ENCODE data around the gene CLECL1.
"Not testable (repeated sequence)": the region's sequence is repeated elsewhere in the genome, so short reads cannot be mapped to it uniquely, and the experiment has no call there.

CLECL1 gene

GRCh38 chr12:9700606-9700956 is 32.3 kb downstream of the CLECL1 start:
- Mint-ChIP-seq H3K36me3 (ENCODE audit: low read depth) (peaks cover 46% of the 10 kb centered on the region), H3K27me3 (ENCODE audit: low read depth) (no peaks in the 10 kb centered on the region), H3K4me1 (ENCODE audit: low read depth) (peaks cover 68% of the 10 kb centered on the region), H3K4me3 (peak overlapping the region; percentile 7), H3K9me3 (peaks cover 23% of the 10 kb centered on the region), H3K27ac (peak overlapping the region; percentile 95)

GRCh38 chr12:9699898-9700605 is 32.8 kb downstream of the CLECL1 start:
- Mint-ChIP-seq H3K27ac (peak overlapping the region; percentile 95), H3K9me3 (peaks cover 17% of the 10 kb centered on the region), H3K4me3 (no peak overlapping the region), H3K27me3 (ENCODE audit: low read depth) (no peaks in the 10 kb centered on the region), H3K4me1 (ENCODE audit: low read depth) (peaks cover 68% of the 10 kb centered on the region), H3K36me3 (ENCODE audit: low read depth) (peaks cover 46% of the 10 kb centered on the region)

- H3K27ac Mint-ChIP-seq: peak overlapping the region; percentile 70
- H3K4me3 Mint-ChIP-seq: no peak overlapping the region
- peaks cover 49% of the 10 kb centered on the region for H3K36me3 Mint-ChIP-seq (ENCODE audit: low read depth)
- H3K9me3 Mint-ChIP-seq: peaks cover 14% of the 10 kb centered on the region
- peaks cover 73% of the 10 kb centered on the region for H3K4me1 Mint-ChIP-seq (ENCODE audit: low read depth)
- no peaks in the 10 kb centered on the region for H3K27me3 Mint-ChIP-seq (ENCODE audit: low read depth)
Observed at GRCh38 chr12:9699269-9699897, 33.5 kb downstream of the CLECL1 start.

GRCh38 chr12:9698681-9699080 is 34.2 kb downstream of the CLECL1 start:
- Mint-ChIP-seq H3K36me3 (ENCODE audit: low read depth) (peaks cover 54% of the 10 kb centered on the region), H3K4me1 (ENCODE audit: low read depth) (peaks cover 74% of the 10 kb centered on the region), H3K4me3 (no peak overlapping the region), H3K27me3 (ENCODE audit: low read depth) (no peaks in the 10 kb centered on the region), H3K27ac (peak overlapping the region; percentile 70), H3K9me3 (peaks cover 13% of the 10 kb centered on the region)

- peak overlapping the region; percentile 34 for H3K27ac Mint-ChIP-seq
- no peak overlapping the region for H3K4me3 Mint-ChIP-seq
- H3K36me3 Mint-ChIP-seq (ENCODE audit: low read depth): peaks cover 61% of the 10 kb centered on the region
- H3K27me3 Mint-ChIP-seq (ENCODE audit: low read depth): no peaks in the 10 kb centered on the region
- peaks cover 13% of the 10 kb centered on the region for H3K9me3 Mint-ChIP-seq
- peaks cover 75% of the 10 kb centered on the region for H3K4me1 Mint-ChIP-seq (ENCODE audit: low read depth)
Observed at GRCh38 chr12:9697619-9698018, 35.3 kb downstream of the CLECL1 start.

- not testable (repeated sequence) for H3K27me3 Mint-ChIP-seq (ENCODE audit: low read depth); H3K4me3 Mint-ChIP-seq
- Mint-ChIP-seq H3K4me1 (ENCODE audit: low read depth) (peaks cover 59% of the 10 kb centered on the region), H3K9me3 (peaks cover 13% of the 10 kb centered on the region), H3K27ac (peak overlapping the region; percentile 28), H3K36me3 (ENCODE audit: low read depth) (peaks cover 75% of the 10 kb centered on the region)
Observed at GRCh38 chr12:9695661-9696060, 37.2 kb downstream of the CLECL1 start.

- not testable (repeated sequence) for H3K27ac Mint-ChIP-seq; H3K4me3 Mint-ChIP-seq; H3K27me3 Mint-ChIP-seq (ENCODE audit: low read depth)
- Mint-ChIP-seq H3K9me3 (peaks cover 13% of the 10 kb centered on the region), H3K36me3 (ENCODE audit: low read depth) (peaks cover 78% of the 10 kb centered on the region), H3K4me1 (ENCODE audit: low read depth) (peaks cover 54% of the 10 kb centered on the region)
Observed at GRCh38 chr12:9695150-9695549, 37.7 kb downstream of the CLECL1 start.

GRCh38 chr12:9694241-9694640 is 38.7 kb downstream of the CLECL1 start:
- H3K9me3 Mint-ChIP-seq: peaks cover 13% of the 10 kb centered on the region
- no peak overlapping the region for H3K4me3 Mint-ChIP-seq
- peaks cover 87% of the 10 kb centered on the region for H3K36me3 Mint-ChIP-seq (ENCODE audit: low read depth)
- no peaks in the 10 kb centered on the region for H3K27me3 Mint-ChIP-seq (ENCODE audit: low read depth)
- H3K27ac Mint-ChIP-seq: no peak overlapping the region
- H3K4me1 Mint-ChIP-seq (ENCODE audit: low read depth): peaks cover 56% of the 10 kb centered on the region

- peaks cover 51% of the 10 kb centered on the region for H3K4me1 Mint-ChIP-seq (ENCODE audit: low read depth)
- H3K9me3 Mint-ChIP-seq: peaks cover 10% of the 10 kb centered on the region
- no peaks in the 10 kb centered on the region for H3K27me3 Mint-ChIP-seq (ENCODE audit: low read depth)
- no peak overlapping the region for H3K4me3 Mint-ChIP-seq
- peaks cover 83% of the 10 kb centered on the region for H3K36me3 Mint-ChIP-seq (ENCODE audit: low read depth)
- peak overlapping the region; percentile 55 for H3K27ac Mint-ChIP-seq
Observed at GRCh38 chr12:9692909-9693308, 40.0 kb downstream of the CLECL1 start.

- Mint-ChIP-seq H3K4me3 (no peak overlapping the region), H3K4me1 (ENCODE audit: low read depth) (peaks cover 64% of the 10 kb centered on the region)
Observed at GRCh38 chr12:9687228-9687627, 45.7 kb downstream of the CLECL1 start.

GRCh38 chr12:9685915-9686314 is 47.0 kb downstream of the CLECL1 start:
- H3K27me3 Mint-ChIP-seq (ENCODE audit: low read depth): no peaks in the 10 kb centered on the region
- H3K4me3 Mint-ChIP-seq: peak overlapping the region; percentile 40
- peak overlapping the region; percentile 41 for H3K27ac Mint-ChIP-seq
- H3K9me3 Mint-ChIP-seq: peaks cover 24% of the 10 kb centered on the region
- peaks cover 65% of the 10 kb centered on the region for H3K4me1 Mint-ChIP-seq (ENCODE audit: low read depth)
- peaks cover 77% of the 10 kb centered on the region for H3K36me3 Mint-ChIP-seq (ENCODE audit: low read depth)

More at GRCh38 chr12:9687228-9687627, 45.7 kb downstream of the CLECL1 start:
- H3K36me3 Mint-ChIP-seq (ENCODE audit: low read depth): peaks cover 75% of the 10 kb centered on the region
- H3K9me3 Mint-ChIP-seq: peaks cover 15% of the 10 kb centered on the region
- peak overlapping the region; percentile 67 for H3K27ac Mint-ChIP-seq
- H3K27me3 Mint-ChIP-seq (ENCODE audit: low read depth): no peaks in the 10 kb centered on the region

- Mint-ChIP-seq H3K9me3 (peaks cover 29% of the 10 kb centered on the region), H3K4me3 (peak overlapping the region; percentile 50), H3K36me3 (ENCODE audit: low read depth) (peaks cover 77% of the 10 kb centered on the region), H3K27ac (peak overlapping the region; percentile 41), H3K4me1 (ENCODE audit: low read depth) (peaks cover 65% of the 10 kb centered on the region)
- H3K27me3 Mint-ChIP-seq (ENCODE audit: low read depth): not testable (repeated sequence)
Observed at GRCh38 chr12:9685366-9685765, 47.5 kb downstream of the CLECL1 start.

GRCh38 chr12:9682949-9683348 is 49.9 kb downstream of the CLECL1 start:
- Mint-ChIP-seq H3K4me1 (ENCODE audit: low read depth) (peaks cover 69% of the 10 kb centered on the region), H3K27ac (peak overlapping the region; percentile 31), H3K9me3 (peaks cover 41% of the 10 kb centered on the region), H3K36me3 (ENCODE audit: low read depth) (peaks cover 80% of the 10 kb centered on the region)
- not testable (repeated sequence) for H3K4me3 Mint-ChIP-seq; H3K27me3 Mint-ChIP-seq (ENCODE audit: low read depth)

- Mint-ChIP-seq H3K36me3 (ENCODE audit: low read depth) (peaks cover 83% of the 10 kb centered on the region), H3K9me3 (peaks cover 41% of the 10 kb centered on the region), H3K4me3 (peak overlapping the region; percentile 23), H3K4me1 (ENCODE audit: low read depth) (peaks cover 73% of the 10 kb centered on the region)
- H3K27ac Mint-ChIP-seq; H3K27me3 Mint-ChIP-seq (ENCODE audit: low read depth): not testable (repeated sequence)
Observed at GRCh38 chr12:9682508-9682907, 50.4 kb downstream of the CLECL1 start.

GRCh38 chr12:9674226-9674590 is 58.7 kb downstream of the CLECL1 start:
- Mint-ChIP-seq H3K36me3 (ENCODE audit: low read depth) (peaks cover 84% of the 10 kb centered on the region), H3K27ac (peak overlapping the region; percentile 94), H3K4me1 (ENCODE audit: low read depth) (peaks cover 61% of the 10 kb centered on the region), H3K27me3 (ENCODE audit: low read depth) (no peaks in the 10 kb centered on the region), H3K4me3 (peak overlapping the region; percentile 91), H3K9me3 (peaks cover under 1% of the 10 kb centered on the region)

Measured in T-helper 1 cell treated with Interleukin-12 subunit alpha and Interleukin-12 subunit beta and Interleukin-4 antibody, amounts not matched to agents 30 μg/mL and 1 μg/mL, for 36 hours (primary cell).